Raji (cell line): ENCODE results near the gene OPTC.

Source experiments
- POLR2A ChIP-seq: IDR thresholded peaks from 2 replicates; pipeline ENCODE4 v1.6.1; 2011; ENCODE audit warnings: low read depth, low read length, control low read depth; ENCODE audit not compliant: insufficient read depth

OPTC gene

GRCh38 chr1:203505526-203506204 lies 11.7 kb downstream of the OPTC start:
- TF ChIP-seq POLR2A = no peak

GRCh38 chr1:203506858-203507626 lies 13.1 kb downstream of the OPTC start:
- no peak for TF ChIP-seq POLR2A

GRCh38 chr1:203507759-203508158 lies 13.8 kb downstream of the OPTC start:
- no peak for TF ChIP-seq POLR2A

GRCh38 chr1:203508463-203509073 lies 14.6 kb downstream of the OPTC start:
- TF ChIP-seq POLR2A = no peak

- no peak for TF ChIP-seq POLR2A
These were observed 15.2 kb downstream of the OPTC start for GRCh38 chr1:203509135-203509534.

GRCh38 chr1:203511513-203511912 lies 17.6 kb downstream of the OPTC start:
- TF ChIP-seq POLR2A = no peak

- no peak for TF ChIP-seq POLR2A
These were observed 18.0 kb downstream of the OPTC start for GRCh38 chr1:203511930-203512329.

GRCh38 chr1:203512517-203512847 lies 18.5 kb downstream of the OPTC start:
- no peak for TF ChIP-seq POLR2A

- no peak for TF ChIP-seq POLR2A
These were observed 19.1 kb downstream of the OPTC start for GRCh38 chr1:203512848-203513584.

- no peak for TF ChIP-seq POLR2A
These were observed 19.7 kb downstream of the OPTC start for GRCh38 chr1:203513585-203514031.

- TF ChIP-seq POLR2A = no peak
These were observed 22.2 kb downstream of the OPTC start for GRCh38 chr1:203516184-203516583.

- TF ChIP-seq POLR2A = no peak
These were observed 23.0 kb downstream of the OPTC start for GRCh38 chr1:203516906-203517305.

GRCh38 chr1:203517426-203518110 lies 23.6 kb downstream of the OPTC start:
- no peak for TF ChIP-seq POLR2A

GRCh38 chr1:203518541-203518940 lies 24.6 kb downstream of the OPTC start:
- no peak for TF ChIP-seq POLR2A
